Measurements from ENCODE around the gene GLYATL1B.

Gene GLYATL1B

DNA sequence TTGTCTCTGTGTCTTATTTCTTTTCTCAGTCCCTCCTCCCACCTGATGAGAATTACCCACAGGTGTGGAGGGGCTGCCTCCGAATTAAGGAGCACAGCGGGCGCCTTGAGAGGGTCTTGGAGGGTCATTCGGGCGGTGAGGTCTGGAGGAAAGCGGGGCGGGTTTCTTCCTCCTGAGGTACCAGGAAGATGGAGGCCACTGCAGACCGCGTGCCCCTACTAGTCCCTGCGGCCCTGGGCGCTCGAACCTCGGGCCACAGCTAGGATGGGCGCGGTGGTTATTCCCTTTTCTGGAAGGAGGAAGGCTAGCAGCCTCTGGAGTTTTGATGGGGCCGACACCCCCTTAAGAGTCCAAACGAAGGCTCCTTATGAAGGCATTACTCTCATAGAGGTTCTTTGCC is 51.1 kb downstream of the GLYATL1B start:
- DNase-seq (ENCODE audit: low read depth in 2 of 2) = no peak
- TF ChIP-seq, protein P1, sequence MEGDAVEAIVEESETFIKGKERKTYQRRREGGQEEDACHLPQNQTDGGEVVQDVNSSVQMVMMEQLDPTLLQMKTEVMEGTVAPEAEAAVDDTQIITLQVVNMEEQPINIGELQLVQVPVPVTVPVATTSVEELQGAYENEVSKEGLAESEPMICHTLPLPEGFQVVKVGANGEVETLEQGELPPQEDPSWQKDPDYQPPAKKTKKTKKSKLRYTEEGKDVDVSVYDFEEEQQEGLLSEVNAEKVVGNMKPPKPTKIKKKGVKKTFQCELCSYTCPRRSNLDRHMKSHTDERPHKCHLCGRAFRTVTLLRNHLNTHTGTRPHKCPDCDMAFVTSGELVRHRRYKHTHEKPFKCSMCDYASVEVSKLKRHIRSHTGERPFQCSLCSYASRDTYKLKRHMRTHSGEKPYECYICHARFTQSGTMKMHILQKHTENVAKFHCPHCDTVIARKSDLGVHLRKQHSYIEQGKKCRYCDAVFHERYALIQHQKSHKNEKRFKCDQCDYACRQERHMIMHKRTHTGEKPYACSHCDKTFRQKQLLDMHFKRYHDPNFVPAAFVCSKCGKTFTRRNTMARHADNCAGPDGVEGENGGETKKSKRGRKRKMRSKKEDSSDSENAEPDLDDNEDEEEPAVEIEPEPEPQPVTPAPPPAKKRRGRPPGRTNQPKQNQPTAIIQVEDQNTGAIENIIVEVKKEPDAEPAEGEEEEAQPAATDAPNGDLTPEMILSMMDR (IDR thresholded peaks at IDR 0.05; ENCODE audit: low read depth, low read length) = no peak
- no peak overlapping the region for H3K4me3 ChIP-seq (replicated peaks in 1 of 2; ENCODE audit: low read depth in 2 of 2, low read length in 2 of 2)

DNA sequence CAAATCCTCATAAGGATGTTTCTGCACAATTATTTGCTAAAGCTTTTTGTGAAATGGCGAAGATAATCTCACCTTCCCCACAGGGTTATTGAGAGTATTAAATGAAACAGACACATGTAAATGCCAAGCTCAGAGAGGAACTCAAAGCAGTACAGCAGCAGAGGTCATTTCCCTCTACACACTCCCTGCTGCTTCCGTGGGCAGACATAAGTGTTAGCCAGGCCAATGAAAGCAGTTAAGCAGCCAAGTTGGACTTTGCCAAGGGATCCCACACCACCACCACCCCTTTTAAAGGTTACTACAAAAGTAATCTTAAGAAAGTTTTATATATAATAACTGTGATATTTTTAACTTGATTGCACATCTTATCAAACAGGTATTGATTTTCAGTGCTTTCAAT is 52.5 kb downstream of the GLYATL1B start:
- TF ChIP-seq, protein P1 (IDR thresholded peaks at IDR 0.05; ENCODE audit: low read depth, low read length) = no peak
- DNase-seq (ENCODE audit: low read depth in 2 of 2) = no peak
- H3K4me3 ChIP-seq (replicated peaks in 1 of 2; ENCODE audit: low read depth in 2 of 2, low read length in 2 of 2) = no peak overlapping the region

DNA sequence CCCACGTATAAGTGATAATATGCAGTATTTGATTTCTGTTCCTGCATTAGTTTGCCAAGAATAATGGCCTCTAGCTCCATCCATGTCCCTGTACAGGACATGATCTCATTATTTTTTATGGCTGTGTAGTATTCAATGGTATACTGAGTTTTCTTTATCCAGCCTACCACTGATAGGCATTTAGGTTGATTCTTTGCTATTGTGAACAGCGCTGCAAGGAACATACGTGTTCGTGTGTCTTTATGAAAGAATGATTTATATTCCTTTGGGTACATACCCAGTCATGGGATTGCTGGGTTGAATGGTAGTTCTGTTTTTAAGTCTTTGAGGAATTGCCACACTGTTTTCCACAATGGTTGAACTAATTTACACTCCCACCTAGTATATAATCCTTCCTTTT is 55.1 kb downstream of the GLYATL1B start:
- H3K4me3 ChIP-seq (replicated peaks in 1 of 2; ENCODE audit: low read depth in 2 of 2, low read length in 2 of 2) = no peak overlapping the region
- no peak for DNase-seq (ENCODE audit: low read depth in 2 of 2)
- TF ChIP-seq, protein P1 (IDR thresholded peaks at IDR 0.05; ENCODE audit: low read depth, low read length) = no peak

DNA sequence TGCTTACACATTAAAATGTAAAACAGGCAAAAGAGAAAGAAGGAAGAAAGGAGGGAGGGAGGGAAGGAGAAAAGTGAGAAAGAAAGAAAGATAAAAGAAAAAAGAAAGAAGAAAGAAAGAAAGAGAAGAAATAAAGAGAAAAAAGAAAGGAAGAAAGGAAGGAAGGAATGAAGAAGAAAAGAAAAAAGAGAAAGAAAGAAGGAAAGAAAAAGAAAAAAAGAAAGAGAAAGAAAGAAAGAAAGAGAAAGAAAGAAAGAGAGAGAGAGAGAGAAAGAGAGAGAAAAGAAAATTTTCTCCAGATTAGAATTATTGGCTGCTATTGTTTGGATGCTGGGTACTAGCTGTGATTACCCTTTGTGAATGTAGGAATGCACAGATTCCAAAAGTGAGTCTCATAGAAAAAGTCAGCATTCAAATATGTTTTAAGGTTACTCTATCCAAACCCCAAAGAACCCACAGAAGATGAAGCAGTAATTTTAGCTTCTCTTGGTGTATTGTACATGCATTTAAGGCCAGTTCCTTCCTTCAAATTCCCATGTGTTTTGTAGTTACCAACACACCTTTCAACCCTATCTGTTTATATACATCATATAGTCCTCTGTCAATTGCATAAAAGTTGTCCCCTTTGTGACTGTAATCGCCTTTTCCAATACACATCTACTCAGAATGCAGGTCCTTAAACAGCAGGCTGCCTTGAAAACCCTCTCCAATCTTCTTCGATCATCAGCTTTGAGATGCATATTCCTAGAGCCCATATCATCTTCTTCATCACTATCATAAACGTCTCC is 55.8 kb downstream of the GLYATL1B start:
- TF ChIP-seq, protein P1 (IDR thresholded peaks at IDR 0.05; ENCODE audit: low read depth, low read length) = no peak
- DNase-seq (ENCODE audit: low read depth in 2 of 2) = peak in 1 of 2 donors; percentile 72
- peak overlapping the region; percentile 91 to 96 for H3K4me3 ChIP-seq (replicated peaks in 1 of 2; ENCODE audit: low read depth in 2 of 2, low read length in 2 of 2)

DNA sequence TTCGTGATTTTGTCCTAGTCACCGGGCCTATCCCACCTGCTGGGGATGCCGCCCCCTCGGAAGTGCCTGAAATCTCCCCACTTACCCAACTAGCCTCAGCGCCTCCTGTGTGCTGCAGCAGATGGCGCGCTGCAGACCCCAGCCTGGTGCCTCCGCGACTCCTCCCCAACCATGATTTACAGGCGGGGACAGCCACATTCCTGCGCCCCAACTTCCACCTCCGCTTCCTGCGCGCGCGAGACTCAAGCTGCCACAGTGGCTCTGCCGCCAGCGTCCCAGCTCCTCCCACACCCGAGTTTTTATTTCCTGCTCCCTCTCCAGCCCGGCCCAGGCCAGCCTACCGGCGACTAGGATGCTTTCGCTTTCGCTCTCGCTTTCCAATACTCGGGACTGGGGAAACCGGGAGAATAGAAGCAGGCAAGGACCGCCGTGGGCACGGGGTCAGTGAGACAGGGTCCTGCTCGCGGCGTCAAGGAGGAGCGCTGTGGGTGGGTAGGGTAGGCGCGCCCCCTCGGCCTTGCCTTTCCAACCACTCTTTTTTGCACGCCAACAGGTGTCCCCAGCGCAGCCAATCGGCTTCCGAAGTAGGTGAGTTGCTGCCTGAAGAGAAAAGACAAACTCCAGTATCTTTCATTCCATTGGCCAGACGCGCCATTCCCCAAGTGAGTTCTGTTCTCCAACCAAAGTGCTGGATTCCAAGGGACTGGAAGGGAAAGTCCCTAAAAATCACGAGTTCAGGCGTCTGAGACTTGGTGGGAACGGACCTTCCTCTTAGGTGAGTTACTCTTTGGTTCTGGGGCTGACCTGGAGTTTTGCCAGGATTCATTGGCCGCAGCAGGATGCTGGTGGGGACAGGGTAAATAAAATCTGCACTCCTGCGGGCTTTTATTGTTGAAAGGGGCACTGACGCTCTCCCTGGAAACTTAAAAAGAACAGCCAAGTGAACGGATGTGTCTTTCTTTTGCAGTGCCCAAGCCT is 56.7 kb downstream of the GLYATL1B start, which contains the start of gene FAM111A:
Gene FAM111A, plus strand, starts transcription at position 327 of the 978 bp plus-strand sequence. CDS start 6,017 bp downstream, outside the sequence.
- TF ChIP-seq, protein P1 (IDR thresholded peaks at IDR 0.05; ENCODE audit: low read depth, low read length) = peak; percentile 28
- DNase-seq (ENCODE audit: low read depth in 2 of 2) = peak; percentile 86 to 89
- H3K4me3 ChIP-seq (replicated peaks in 1 of 2; ENCODE audit: low read depth in 2 of 2, low read length in 2 of 2) = peak within 1 kb of the TSS; percentile 91 to 96

DNA sequence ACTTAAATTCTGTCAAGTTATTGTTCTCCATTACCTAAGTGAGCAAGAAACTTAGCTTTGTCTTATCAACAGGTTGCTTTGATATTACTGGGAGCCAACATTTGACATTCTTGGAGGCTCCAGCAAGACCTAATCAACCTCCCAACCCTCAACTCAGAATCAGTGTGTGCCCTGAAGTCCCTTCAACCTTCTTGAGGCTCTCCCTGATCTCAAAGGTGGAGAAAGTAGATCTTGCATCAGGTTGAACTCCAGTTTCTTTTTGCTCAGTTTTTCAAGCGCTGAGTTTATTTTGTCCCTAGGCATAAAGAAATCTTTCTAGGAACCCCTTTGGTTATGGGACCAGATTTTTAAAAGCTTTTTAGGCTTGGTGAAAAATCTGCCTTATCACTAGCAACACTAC is 58.0 kb downstream of the GLYATL1B start:
- DNase-seq (ENCODE audit: low read depth in 2 of 2) = no peak
- H3K4me3 ChIP-seq (replicated peaks in 1 of 2; ENCODE audit: low read depth in 2 of 2, low read length in 2 of 2) = peak overlapping the region; percentile 59 to 96
- TF ChIP-seq, protein P1 (IDR thresholded peaks at IDR 0.05; ENCODE audit: low read depth, low read length) = no peak
